ENCODE measurements around the gene XPNPEP3. TPM values are rescaled to one million over a fixed set of nuclear protein-coding genes. Genes with fewer than 3 reads are reported as not detected.

The XPNPEP3 gene
- total RNA-seq, 2 donors from 2014 or later, result 27.6 to 32.7 TPM

DNA sequence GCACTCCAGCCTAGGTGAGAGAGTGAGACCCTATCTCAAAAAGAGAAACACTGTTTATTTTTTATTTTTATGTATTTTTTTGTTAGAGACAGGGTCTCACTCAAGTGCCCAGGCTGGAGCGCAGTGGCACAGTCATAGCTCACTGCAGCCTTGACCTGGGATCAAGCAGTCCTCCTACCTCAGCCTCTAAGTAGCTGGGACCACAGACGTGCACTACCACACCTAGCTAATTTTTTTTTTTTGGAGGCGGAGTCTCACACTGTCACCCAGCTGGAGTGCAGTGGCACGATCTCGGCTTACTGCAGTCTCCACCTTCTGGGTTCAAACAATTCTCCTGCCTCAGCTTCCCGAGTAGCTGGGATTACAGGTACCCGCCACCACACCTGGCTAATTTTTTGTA lies 100.7 kb downstream of the XPNPEP3 start:
- no peak overlapping the region for H3K9ac ChIP-seq (ENCODE audit: extremely low read depth, low read length, poor library complexity, severe bottlenecking)
- Mint-ChIP-seq H3K36me3 (ENCODE audit: low read depth) (peaks cover 59% of the 10 kb centered on the region), H3K27me3 (ENCODE audit: insufficient read depth) (no peaks in the 10 kb centered on the region), H3K27ac (no peak overlapping the region), H3K4me3 (no peak overlapping the region), H3K9me3 (no peaks in the 10 kb centered on the region), H3K4me1 (peaks cover 14% of the 10 kb centered on the region)
- DNase-seq, result no peak
- no peak overlapping the region for H3K4me3 ChIP-seq (ENCODE audit: low read length)
- no peaks in the 10 kb centered on the region for H3K4me1 ChIP-seq (ENCODE audit: control insufficient read depth, insufficient read depth, low read length)
- H3K36me3 ChIP-seq (ENCODE audit: control insufficient read depth, insufficient read depth, low read length), result peaks cover 69% of the 10 kb centered on the region
- WGBS, 2 experiments (ENCODE audit: insufficient coverage in 1 of 2, insufficient read length in 1 of 2), result 95 to 97% methylated on average over 7 of the region's 7 CpGs
- H3K9me3 ChIP-seq (ENCODE audit: control insufficient read depth, low read length), result no peaks in the 10 kb centered on the region
- TF ChIP-seq, protein P1, sequence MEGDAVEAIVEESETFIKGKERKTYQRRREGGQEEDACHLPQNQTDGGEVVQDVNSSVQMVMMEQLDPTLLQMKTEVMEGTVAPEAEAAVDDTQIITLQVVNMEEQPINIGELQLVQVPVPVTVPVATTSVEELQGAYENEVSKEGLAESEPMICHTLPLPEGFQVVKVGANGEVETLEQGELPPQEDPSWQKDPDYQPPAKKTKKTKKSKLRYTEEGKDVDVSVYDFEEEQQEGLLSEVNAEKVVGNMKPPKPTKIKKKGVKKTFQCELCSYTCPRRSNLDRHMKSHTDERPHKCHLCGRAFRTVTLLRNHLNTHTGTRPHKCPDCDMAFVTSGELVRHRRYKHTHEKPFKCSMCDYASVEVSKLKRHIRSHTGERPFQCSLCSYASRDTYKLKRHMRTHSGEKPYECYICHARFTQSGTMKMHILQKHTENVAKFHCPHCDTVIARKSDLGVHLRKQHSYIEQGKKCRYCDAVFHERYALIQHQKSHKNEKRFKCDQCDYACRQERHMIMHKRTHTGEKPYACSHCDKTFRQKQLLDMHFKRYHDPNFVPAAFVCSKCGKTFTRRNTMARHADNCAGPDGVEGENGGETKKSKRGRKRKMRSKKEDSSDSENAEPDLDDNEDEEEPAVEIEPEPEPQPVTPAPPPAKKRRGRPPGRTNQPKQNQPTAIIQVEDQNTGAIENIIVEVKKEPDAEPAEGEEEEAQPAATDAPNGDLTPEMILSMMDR (conservative IDR thresholded peaks at IDR 0.05), result no peak
- H3K27me3 ChIP-seq (ENCODE audit: control insufficient read depth, insufficient read depth, low read length, poor library complexity, severe bottlenecking), result no peaks in the 10 kb centered on the region
- no peak overlapping the region for H3K27ac ChIP-seq (ENCODE audit: low read depth, low read length)

DNA sequence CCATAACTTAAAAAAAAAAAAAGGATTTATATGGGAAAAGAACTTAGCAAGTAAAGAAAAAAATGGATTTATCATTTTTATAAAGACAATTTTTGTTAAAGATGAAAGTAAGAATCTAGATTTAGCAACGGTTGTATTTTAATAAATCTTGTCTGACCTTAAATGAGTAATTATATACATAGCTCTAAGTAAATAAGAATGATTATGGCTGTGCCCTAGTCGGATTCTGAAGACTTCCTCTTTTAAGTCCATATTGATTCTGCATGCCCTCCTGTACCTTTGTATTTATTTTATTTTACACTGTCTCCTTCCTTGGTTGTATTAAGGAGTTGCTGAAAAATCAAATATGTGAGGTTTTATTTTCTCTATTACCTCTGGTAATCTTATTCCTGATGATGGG lies 101.4 kb downstream of the XPNPEP3 start:
- Mint-ChIP-seq H3K9me3 (no peaks in the 10 kb centered on the region), H3K36me3 (ENCODE audit: low read depth) (peaks cover 65% of the 10 kb centered on the region)
- 100% methylated on average over 1 of the region's 2 CpGs; no CpG with 5 or more reads in 1 of the 2 experiments for WGBS, 2 experiments (ENCODE audit: insufficient coverage in 1 of 2, insufficient read length in 1 of 2)

DNA sequence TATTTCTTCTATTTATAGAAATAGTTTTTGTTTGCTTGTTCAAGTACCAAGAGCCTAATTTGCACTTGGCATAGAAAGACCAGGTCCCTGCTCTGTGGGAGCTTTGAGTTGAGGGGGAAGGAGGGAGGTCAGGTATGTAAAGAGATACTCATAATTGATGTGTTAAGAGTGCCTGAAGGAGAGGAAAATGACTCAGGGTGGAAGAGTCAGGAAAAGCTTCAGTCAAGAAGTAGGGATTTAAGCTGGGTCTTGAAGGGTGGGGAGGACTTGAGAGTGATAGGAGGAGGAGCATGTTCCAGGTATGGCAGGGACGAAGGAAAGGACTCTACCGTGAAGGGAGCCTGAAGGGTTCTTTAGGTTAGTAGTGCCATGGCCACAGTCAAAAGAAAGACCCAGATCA lies 103.2 kb downstream of the XPNPEP3 start:
- TF ChIP-seq, protein P1 (conservative IDR thresholded peaks at IDR 0.05), result no peak
- Mint-ChIP-seq H3K9me3 (no peaks in the 10 kb centered on the region), H3K36me3 (ENCODE audit: low read depth) (peaks cover 67% of the 10 kb centered on the region), H3K4me1 (peaks cover 8% of the 10 kb centered on the region), H3K27ac (no peak overlapping the region), H3K4me3 (no peak overlapping the region), H3K27me3 (ENCODE audit: insufficient read depth) (no peaks in the 10 kb centered on the region)
- no peak for DNase-seq
- no peaks in the 10 kb centered on the region for H3K27me3 ChIP-seq (ENCODE audit: control insufficient read depth, insufficient read depth, low read length, poor library complexity, severe bottlenecking)
- peaks cover 76% of the 10 kb centered on the region for H3K36me3 ChIP-seq (ENCODE audit: control insufficient read depth, insufficient read depth, low read length)
- H3K4me3 ChIP-seq (ENCODE audit: low read length), result no peak overlapping the region
- H3K4me1 ChIP-seq (ENCODE audit: control insufficient read depth, insufficient read depth, low read length), result no peaks in the 10 kb centered on the region
- no peaks in the 10 kb centered on the region for H3K9me3 ChIP-seq (ENCODE audit: control insufficient read depth, low read length)
- H3K27ac ChIP-seq (ENCODE audit: low read depth, low read length), result no peak overlapping the region
- WGBS, 2 experiments (ENCODE audit: insufficient coverage in 1 of 2, insufficient read length in 1 of 2), result 98 to 100% methylated on average over 2 of the region's 2 CpGs
- no peak overlapping the region for H3K9ac ChIP-seq (ENCODE audit: extremely low read depth, low read length, poor library complexity, severe bottlenecking)

More for the DNA sequence above, 101.4 kb downstream of the XPNPEP3 start:
- no peak overlapping the region for H3K27ac Mint-ChIP-seq
- Histone ChIP-seq H3K9ac (ENCODE audit: extremely low read depth, low read length, poor library complexity, severe bottlenecking) (no peak overlapping the region), H3K27ac (ENCODE audit: low read depth, low read length) (no peak overlapping the region), H3K9me3 (ENCODE audit: control insufficient read depth, low read length) (no peaks in the 10 kb centered on the region), H3K4me3 (ENCODE audit: low read length) (no peak overlapping the region), H3K36me3 (ENCODE audit: control insufficient read depth, insufficient read depth, low read length) (peaks cover 74% of the 10 kb centered on the region), H3K27me3 (ENCODE audit: control insufficient read depth, insufficient read depth, low read length, poor library complexity, severe bottlenecking) (no peaks in the 10 kb centered on the region), H3K4me1 (ENCODE audit: control insufficient read depth, insufficient read depth, low read length) (no peaks in the 10 kb centered on the region)
- no peak for DNase-seq
- TF ChIP-seq, protein P1 (conservative IDR thresholded peaks at IDR 0.05), result no peak
- no peaks in the 10 kb centered on the region for H3K27me3 Mint-ChIP-seq (ENCODE audit: insufficient read depth)
- peaks cover 13% of the 10 kb centered on the region for H3K4me1 Mint-ChIP-seq
- no peak overlapping the region for H3K4me3 Mint-ChIP-seq
